Measurements from ENCODE around the gene GRIK3. TPM values are rescaled to one million over a fixed set of nuclear protein-coding genes. Genes with fewer than 3 reads are reported as not detected.

Gene GRIK3
- total and polyA plus RNA-seq, 2 of the 8 experiments (the other 6 are each of a cell fraction or from before 2014, with no cell fraction given), result 2.1 to 3.4 TPM

GRCh38 chr1:36771240-36771639 lies 263.1 kb downstream of the GRIK3 start:
- no peaks in the 10 kb centered on the region; the same call in 1 of the 2 replicates for H3K23me2 ChIP-seq (ENCODE audit: low read depth, low read length)
- peak overlapping the region; percentile 72 for H4K91ac ChIP-seq (replicated peaks; ENCODE audit: insufficient read length, low read length)
- no peak overlapping the region for H3K56ac ChIP-seq (replicated peaks; ENCODE audit: insufficient read length, low read depth, low read length)
- FAIRE-seq, result peak; percentile 80
- no peak overlapping the region for H2AFZ ChIP-seq (ENCODE audit: low read length)
- H3K23ac ChIP-seq (ENCODE audit: insufficient read length), result no peak overlapping the region
- H4K8ac ChIP-seq (ENCODE audit: extremely low read depth, insufficient read depth, low read length), result peak overlapping the region; percentile 28; the same call in 1 of the 2 replicates
- no peak overlapping the region for H3K14ac ChIP-seq (ENCODE audit: insufficient read length)
- no peak overlapping the region for H3K9ac ChIP-seq (replicated peaks in 1 of 4; ENCODE audit: extremely low read depth in 1 of 4, low read depth in 3 of 4, low read length in 3 of 4)
- peak overlapping the region; percentile 55 to 68 for H3K4me2 ChIP-seq (ENCODE audit: insufficient read depth in 1 of 2, low read depth in 2 of 2, low read length in 2 of 2)
- no peaks in the 10 kb centered on the region for H3K79me1 ChIP-seq (ENCODE audit: low read depth, low read length)
- peak overlapping the region; percentile 95; the same call in 1 of the 2 replicates for H2BK20ac ChIP-seq (ENCODE audit: low read length)
- DNase-seq (ENCODE audit: low read depth in 1 of 2, low spot score in 2 of 2), result peak; percentile 69 to 75
- H2BK15ac ChIP-seq (ENCODE audit: low read length), result no peak overlapping the region
- H2BK5ac ChIP-seq (ENCODE audit: low read depth, low read length), result peak overlapping the region; percentile 85; the same call in 1 of the 2 replicates
- peak overlapping the region; percentile 87; the same call in 1 of the 2 replicates for H2BK12ac ChIP-seq (ENCODE audit: low read depth, low read length)
- 3% methylated on average over 7 of the region's 7 CpGs; no CpG with 5 or more reads in 1 of the 2 experiments for WGBS, 2 experiments (ENCODE audit: extremely low coverage in 1 of 2, insufficient coverage in 1 of 2, insufficient read length in 1 of 2, insufficient replicate concordance in 2 of 2, low coverage in 1 of 2, low lambda C conversion rate in 2 of 2, missing lambda C conversion rate in 1 of 2)
- peak overlapping the region in 3 of 4 experiments; percentile 14 to 47 (median 29); a peak in 5 of 8 replicates for H3K4me3 ChIP-seq (ENCODE audit: extremely low read depth in 1 of 4, insufficient read depth in 2 of 4, low read depth in 3 of 4, low read length in 4 of 4)
- H2BK120ac ChIP-seq (replicated peaks; ENCODE audit: low read depth, low read length), result no peak overlapping the region
- H3K27me3 ChIP-seq (replicated peaks in 1 of 4; ENCODE audit: control insufficient read depth in 3 of 4, extremely low read depth in 1 of 4, insufficient read depth in 3 of 4, low read length in 3 of 4), result no peaks in the 10 kb centered on the region; a peak in 2 of 7 replicates
- H4K5ac ChIP-seq (ENCODE audit: insufficient read length, low read depth, low read length), result peak overlapping the region; percentile 59
- no peaks in the 10 kb centered on the region for H3K9me3 ChIP-seq (ENCODE audit: insufficient read depth in 2 of 2, low read depth in 1 of 2, low read length in 1 of 2)
- no peak overlapping the region for H3K4ac ChIP-seq (replicated peaks; ENCODE audit: insufficient read length, low read depth, low read length)
- peaks cover 19 to 37% (median 34%) of the 10 kb centered on the region in 4 experiments for H3K4me1 ChIP-seq (replicated peaks in 1 of 4; ENCODE audit: control insufficient read depth in 3 of 4, insufficient read depth in 4 of 4, low read length in 3 of 4)
- CTCF ChIA-PET (ENCODE audit: partially characterized antibody), result interaction anchor here (1.3 to 1.5 kb wide), 4 partner anchors 11 to 94 kb away, joined by 3 to 6 read pairs (median 4); no protein-coding TSS in a partner anchor
- no peak overlapping the region for H3K27ac ChIP-seq (ENCODE audit: low read depth, low read length)
- H3K36me3 ChIP-seq (ENCODE audit: control insufficient read depth in 2 of 4, insufficient read depth in 4 of 4, low read length in 3 of 4), result no peaks in the 10 kb centered on the region
- peak overlapping the region; percentile 81; the same call in 1 of the 2 replicates for H3K18ac ChIP-seq (ENCODE audit: extremely low read depth, low read length)
- POLR2A ChIA-PET (ENCODE audit: partially characterized antibody), result interaction anchor here (1.1 to 1.6 kb wide), 2 partner anchors 10 to 23 kb away, joined by 3 to 5 read pairs; no protein-coding TSS in a partner anchor
- 0 out of 2 replicates have a peak overlapping the region, but pooled peaks have one; percentile 75 for H2AK5ac ChIP-seq (ENCODE audit: low read depth, low read length)
- H4K20me1 ChIP-seq (replicated peaks in 1 of 2; ENCODE audit: control insufficient read depth in 1 of 2, insufficient read depth in 2 of 2, low read length in 2 of 2), result no peaks in the 10 kb centered on the region
- no peaks in the 10 kb centered on the region for H3K79me2 ChIP-seq (ENCODE audit: control insufficient read depth in 1 of 2, insufficient read depth in 2 of 2, low read length in 2 of 2)
- peak in 1 of 2 experiments; percentile 15 for TF ChIP-seq BCL11A (IDR thresholded peaks at IDR 0.05; ENCODE audit: low read depth in 2 of 2, low read length in 2 of 2)
- no peak for TF ChIP-seq CTCF (IDR thresholded peaks at IDR 0.05; ENCODE audit: control extremely low read depth in 1 of 3, insufficient read depth in 1 of 3, low read depth in 1 of 3, low read length in 3 of 3)
- TF ChIP-seq SP1 (IDR thresholded peaks at IDR 0.05; ENCODE audit: low read depth, low read length), result peak; percentile 73; the same call in 1 of the 2 replicates
- 0 out of 2 replicates have a peak, but pooled peaks have one; percentile 18 for TF ChIP-seq TBP (IDR thresholded peaks at IDR 0.05; ENCODE audit: low read depth, low read length)
- peak in 1 of 2 experiments; percentile 81; a peak in 1 of 3 replicates for TF ChIP-seq EP300 (IDR thresholded peaks at IDR 0.05; ENCODE audit: borderline replicate concordance in 1 of 2, low read depth in 2 of 2, low read length in 2 of 2)
- TF ChIP-seq CHD2 (IDR thresholded peaks at IDR 0.05; ENCODE audit: low read length), result 0 out of 2 replicates have a peak, but pooled peaks have one; percentile 12
- peak; percentile 68 for TF ChIP-seq ASH2L (IDR thresholded peaks at IDR 0.05; ENCODE audit: low read length)
- peak; percentile 75 for TF ChIP-seq NANOG (IDR thresholded peaks at IDR 0.05; ENCODE audit: insufficient read depth, low read depth, low read length, poor library complexity, severe bottlenecking)
- no peak for TF ChIP-seq SUZ12 (IDR thresholded peaks at IDR 0.05; ENCODE audit: low read length)
- peak; percentile 75; the same call in 1 of the 2 replicates for TF ChIP-seq KDM1A (IDR thresholded peaks at IDR 0.05; ENCODE audit: borderline replicate concordance, low read length)
